ENCODE data around the gene ARHGAP27.
"Not testable (repeated sequence)": the region's sequence is repeated elsewhere in the genome, so short reads cannot be mapped to it uniquely, and the experiment has no call there.

Gene ARHGAP27

GRCh38 chr17:45366691-45367090, 66.0 kb downstream of the ARHGAP27 start:
- no peak for DNase-seq

- no peak for DNase-seq
Measured at GRCh38 chr17:45366049-45366448, 66.6 kb downstream of the ARHGAP27 start.

GRCh38 chr17:45364531-45365390, 67.9 kb downstream of the ARHGAP27 start:
- DNase-seq: no peak

GRCh38 chr17:45363498-45363897, 69.2 kb downstream of the ARHGAP27 start:
- DNase-seq: no peak

- DNase-seq: no peak
Measured at GRCh38 chr17:45361976-45362375, 70.7 kb downstream of the ARHGAP27 start.

- no peak for DNase-seq
Measured at GRCh38 chr17:45361451-45361850, 71.2 kb downstream of the ARHGAP27 start.

GRCh38 chr17:45357364-45357997, 75.2 kb downstream of the ARHGAP27 start:
- DNase-seq: no peak

- DNase-seq: no peak
Measured at GRCh38 chr17:45355087-45355486, 77.6 kb downstream of the ARHGAP27 start.

GRCh38 chr17:45353043-45353442, 79.6 kb downstream of the ARHGAP27 start:
- peak in 1 of 56 donors; percentile 0 for DNase-seq

GRCh38 chr17:45351831-45352230, 80.8 kb downstream of the ARHGAP27 start:
- no peak for DNase-seq

GRCh38 chr17:45347444-45347843, 85.2 kb downstream of the ARHGAP27 start:
- no peak for DNase-seq

- peak in 22 of 56 donors; percentile 5 to 55 (median 25) for DNase-seq
Measured at GRCh38 chr17:45346216-45347015, 86.3 kb downstream of the ARHGAP27 start.

GRCh38 chr17:45345554-45346215, 87.0 kb downstream of the ARHGAP27 start:
- DNase-seq: no peak

GRCh38 chr17:45345246-45345553, 87.5 kb downstream of the ARHGAP27 start:
- no peak for DNase-seq

- DNase-seq: not testable (repeated sequence)
Measured at GRCh38 chr17:45343967-45344664, 88.6 kb downstream of the ARHGAP27 start.
